Mesenchymal stem cell (in vitro differentiated cells and primary cell): Measurements from ENCODE around the gene HSPA6.

ENCODE experiments used
- DNase-seq: peaks from one replicate; pipeline ENCODE4 v3.0.0-alpha.2; 2013
- H2AFZ ChIP-seq: one replicate; pipeline ENCODE4 v1.6.1; 2013; ENCODE audit warnings: low read depth, mild to moderate bottlenecking, control low read depth, inconsistent platforms, low read length, moderate library complexity
- H2AK5ac ChIP-seq: 2 replicates; pipeline ENCODE4 v1.6.1; 2013; ENCODE audit warnings: low read length, moderate library complexity, mild to moderate bottlenecking, inconsistent platforms; ENCODE audit not compliant: severe bottlenecking
- H2BK120ac ChIP-seq: one replicate; pipeline ENCODE4 v1.6.1; 2013; ENCODE audit warnings: low read depth, mild to moderate bottlenecking, inconsistent platforms, low read length, moderate library complexity
- H2BK12ac ChIP-seq, 2 experiments: one replicate each; pipeline ENCODE4 v1.6.1; 2013; ENCODE audit warnings: inconsistent platforms in 2 of 2, low read length in 2 of 2, mild to moderate bottlenecking in 2 of 2, moderate library complexity in 2 of 2, control low read depth in 1 of 2
- H2BK15ac ChIP-seq: one replicate; pipeline ENCODE4 v1.6.1; 2013; ENCODE audit warnings: mild to moderate bottlenecking, low read depth, inconsistent platforms; ENCODE audit not compliant: poor library complexity, severe bottlenecking
- H2BK5ac ChIP-seq: 2 replicates; pipeline ENCODE4 v1.6.1; 2013; ENCODE audit warnings: low read depth, mild to moderate bottlenecking, low read length, control low read depth, inconsistent platforms; ENCODE audit not compliant: poor library complexity, severe bottlenecking
- H3K14ac ChIP-seq, 2 experiments: one replicate each; pipeline ENCODE4 v1.6.1; 2013; ENCODE audit warnings: inconsistent platforms in 2 of 2, low read length in 2 of 2, control low read depth in 1 of 2, mild to moderate bottlenecking in 1 of 2, moderate library complexity in 1 of 2
- H3K18ac ChIP-seq, 2 experiments: one replicate each; pipeline ENCODE4 v1.6.1; 2013; ENCODE audit warnings: inconsistent platforms in 2 of 2, low read length in 2 of 2, control low read depth in 1 of 2, low read depth in 1 of 2, mild to moderate bottlenecking in 1 of 2
- H3K23ac ChIP-seq, 2 experiments: one replicate each; pipeline ENCODE4 v1.6.1; 2013; ENCODE audit warnings: inconsistent platforms in 2 of 2, low read length in 2 of 2, mild to moderate bottlenecking in 2 of 2, moderate library complexity in 2 of 2, control low read depth in 1 of 2
- H3K27ac ChIP-seq: 2 replicates; pipeline ENCODE4 v1.5.1; 2013; ENCODE audit warnings: mild to moderate bottlenecking, moderate library complexity, low read length, control low read depth, inconsistent platforms; ENCODE audit not compliant: poor library complexity, severe bottlenecking
- H3K27me3 ChIP-seq, 2 experiments: 2 replicates each; pipeline versions ENCODE4 v1.6.1 to v1.7.0; 2013; ENCODE audit warnings: low read length in 2 of 2, mild to moderate bottlenecking in 2 of 2, moderate library complexity in 2 of 2, control low read depth in 1 of 2, inconsistent platforms in 1 of 2; ENCODE audit not compliant: control insufficient read depth in 1 of 2, insufficient read depth in 1 of 2
- H3K36me3 ChIP-seq, 2 experiments: 2 replicates each; pipeline versions ENCODE4 v1.6.1 to v1.7.0; 2013; ENCODE audit warnings: low read length in 2 of 2, control low read depth in 1 of 2, inconsistent platforms in 1 of 2, low read depth in 1 of 2, mild to moderate bottlenecking in 1 of 2; ENCODE audit not compliant: insufficient read depth in 2 of 2, control insufficient read depth in 1 of 2
- H3K4ac ChIP-seq, 2 experiments: one replicate each; pipeline ENCODE4 v1.6.1; 2013; ENCODE audit warnings: inconsistent platforms in 2 of 2, low read length in 2 of 2, mild to moderate bottlenecking in 2 of 2, moderate library complexity in 2 of 2, control low read depth in 1 of 2, low read depth in 1 of 2
- H3K4me1 ChIP-seq: 2 replicates; pipeline ENCODE4 v1.6.1; 2013; ENCODE audit warnings: low read depth, low read length, control low read depth; ENCODE audit not compliant: control insufficient read depth, insufficient read depth
- H3K4me2 ChIP-seq: 2 replicates; pipeline ENCODE4 v1.6.1; 2013; ENCODE audit warnings: low read length, mild to moderate bottlenecking, inconsistent platforms; ENCODE audit not compliant: poor library complexity, severe bottlenecking
- H3K4me3 ChIP-seq, 2 experiments: 2 replicates each; pipeline versions ENCODE4 v1.5.1 to v1.7.0; 2013; ENCODE audit warnings: low read length in 2 of 2, mild to moderate bottlenecking in 2 of 2, control low read depth in 1 of 2, low read depth in 1 of 2; ENCODE audit not compliant: insufficient read depth in 1 of 2
- H3K79me1 ChIP-seq: replicated peaks from 2 replicates; pipeline ENCODE4 v1.6.1; 2013; ENCODE audit warnings: mild to moderate bottlenecking, control low read depth, low read length, inconsistent platforms; ENCODE audit not compliant: poor library complexity, severe bottlenecking
- H3K9ac ChIP-seq: 2 replicates; pipeline ENCODE4 v1.7.0; 2013; ENCODE audit warnings: mild to moderate bottlenecking, low read length, moderate library complexity
- H3K9me3 ChIP-seq: 2 replicates; pipeline ENCODE4 v1.7.0; 2013; ENCODE audit warnings: mild to moderate bottlenecking, low read length; ENCODE audit not compliant: control insufficient read depth
- H4K8ac ChIP-seq: one replicate; pipeline ENCODE4 v1.6.1; 2013; ENCODE audit warnings: inconsistent platforms, mild to moderate bottlenecking, low read length, moderate library complexity
- H4K91ac ChIP-seq: one replicate; pipeline ENCODE4 v1.6.1; 2013; ENCODE audit warnings: mild to moderate bottlenecking, low read length, inconsistent platforms
- WGBS: methylation state at CpG from one replicate; pipeline ENCODE4 v1.1.7; 2013; ENCODE audit warnings: mixed read lengths; 5-methylcytosine and 5-hydroxymethylcytosine counted together

The HSPA6 gene

DNA sequence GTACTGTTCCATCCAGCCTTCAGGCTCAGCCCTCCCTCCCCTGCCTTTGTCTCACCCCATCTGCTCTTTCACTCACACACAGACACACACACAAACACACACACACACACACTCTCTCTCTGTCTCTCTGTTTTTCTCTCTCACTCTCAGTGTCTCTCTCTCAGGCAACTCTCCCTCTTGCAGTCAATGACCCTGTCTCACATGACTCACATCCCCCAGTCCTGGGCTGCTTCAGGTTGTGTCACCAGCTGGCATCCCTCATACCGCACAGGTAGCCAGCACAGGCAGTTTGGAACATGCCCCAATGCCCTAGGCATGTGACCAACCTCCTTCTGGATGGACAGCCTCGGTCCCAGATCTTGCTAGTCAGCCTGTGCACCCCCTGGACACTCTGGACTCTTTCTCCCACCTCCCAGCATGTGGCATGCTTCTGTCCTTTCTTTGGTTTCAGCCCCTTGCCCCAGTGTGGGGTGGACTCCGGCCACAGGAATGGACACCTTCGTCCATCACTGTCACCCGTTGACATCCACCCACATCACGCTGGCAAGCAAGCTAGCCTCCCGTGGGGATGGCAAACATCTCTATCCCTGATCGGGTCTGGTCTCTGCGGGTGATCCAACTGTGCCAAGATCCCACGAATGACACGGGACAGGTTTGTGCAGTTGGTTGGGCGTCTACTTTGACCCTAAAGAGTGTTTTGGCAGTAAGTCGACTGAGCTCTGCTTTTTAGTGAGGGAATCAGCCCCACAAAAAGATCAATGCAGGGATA, 42.5 kb upstream of the HSPA6 start:
- no peak overlapping the region for H2BK12ac ChIP-seq
- 82% methylated on average over 13 of the region's 13 CpGs for WGBS
- H2BK5ac ChIP-seq, result no peak overlapping the region
- no peak for DNase-seq
- H3K9me3 ChIP-seq, result no peaks in the 10 kb centered on the region
- no peak overlapping the region for H4K8ac ChIP-seq
- H4K91ac ChIP-seq, result no peak overlapping the region
- H2BK15ac ChIP-seq, result no peak overlapping the region
- no peak overlapping the region for H3K4ac ChIP-seq
- no peak overlapping the region for H3K27ac ChIP-seq
- H3K4me3 ChIP-seq, result no peak overlapping the region
- no peak overlapping the region for H2AFZ ChIP-seq
- no peak overlapping the region for H2BK120ac ChIP-seq
- no peak overlapping the region for H3K23ac ChIP-seq
- no peak overlapping the region for H3K4me2 ChIP-seq
- H2AK5ac ChIP-seq, result no peak overlapping the region
- H3K79me1 ChIP-seq, result no peaks in the 10 kb centered on the region
- H3K36me3 ChIP-seq, result no peaks in the 10 kb centered on the region
- no peak overlapping the region for H3K18ac ChIP-seq
- H3K14ac ChIP-seq, result no peak overlapping the region
- H3K9ac ChIP-seq, result no peak overlapping the region
- H3K4me1 ChIP-seq, result no peaks in the 10 kb centered on the region
- H3K27me3 ChIP-seq, result peaks cover 36 to 43% of the 10 kb centered on the region in 2 experiments

DNA sequence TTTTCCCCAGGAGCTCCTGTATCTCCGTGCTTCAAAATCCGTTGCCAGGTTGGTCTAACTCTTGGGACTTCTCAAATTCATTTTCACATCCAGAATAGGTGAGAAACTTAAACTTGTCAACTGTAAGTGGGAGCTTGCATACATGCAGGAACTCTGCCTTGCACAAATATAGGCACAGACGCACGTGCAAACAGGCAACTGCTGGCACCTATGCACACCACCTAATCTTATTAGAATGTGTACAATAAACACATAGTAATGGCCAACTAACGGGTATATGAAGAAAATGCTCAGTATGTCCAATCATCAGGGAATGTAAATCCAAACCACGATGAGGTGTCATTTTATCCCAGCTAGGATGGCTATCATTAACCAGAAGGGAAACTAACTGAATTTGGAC, 41.7 kb upstream of the HSPA6 start:
- Histone ChIP-seq H2BK12ac (no peak overlapping the region), H3K4me2 (no peak overlapping the region), H3K4ac (no peak overlapping the region), H4K91ac (no peak overlapping the region), H3K36me3 (no peaks in the 10 kb centered on the region), H2BK120ac (no peak overlapping the region), H3K27ac (no peak overlapping the region), H3K27me3 (peaks cover 38 to 43% of the 10 kb centered on the region in 2 experiments), H3K23ac (no peak overlapping the region), H3K9me3 (no peaks in the 10 kb centered on the region), H2BK5ac (no peak overlapping the region), H3K14ac (no peak overlapping the region), H3K18ac (no peak overlapping the region), H2AK5ac (no peak overlapping the region), H2AFZ (no peak overlapping the region), H3K4me3 (no peak overlapping the region), H3K79me1 (no peaks in the 10 kb centered on the region), H3K4me1 (no peaks in the 10 kb centered on the region), H3K9ac (no peak overlapping the region), H2BK15ac (no peak overlapping the region), H4K8ac (no peak overlapping the region)
- WGBS, result 84% methylated on average over 5 of the region's 6 CpGs
- DNase-seq, result no peak

DNA sequence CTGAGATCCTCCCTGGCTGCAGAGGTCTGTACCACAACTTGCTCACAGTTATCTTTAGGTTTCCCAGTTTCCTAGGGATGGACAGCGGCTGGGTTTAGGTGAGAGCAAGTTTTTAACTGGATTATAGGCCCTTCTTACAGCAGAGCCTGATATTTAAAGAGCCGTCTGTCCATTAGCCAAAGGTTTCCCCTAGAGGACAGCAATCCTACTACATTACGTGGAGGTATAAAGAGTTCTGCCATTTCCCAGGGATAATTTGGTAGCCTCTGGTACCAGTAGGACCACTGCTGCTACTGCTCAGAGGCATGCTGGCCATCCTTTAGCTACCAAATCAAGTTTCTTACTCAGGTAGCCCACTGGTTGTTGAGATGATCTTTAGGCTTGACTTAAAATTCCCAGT, 41.0 kb upstream of the HSPA6 start:
- Histone ChIP-seq H3K4me2 (no peak overlapping the region), H3K79me1 (no peaks in the 10 kb centered on the region), H2BK12ac (no peak overlapping the region), H2AFZ (no peak overlapping the region), H3K23ac (no peak overlapping the region), H3K4me3 (no peak overlapping the region), H2BK120ac (no peak overlapping the region), H3K18ac (no peak overlapping the region), H2BK15ac (no peak overlapping the region), H4K8ac (no peak overlapping the region), H3K4me1 (no peaks in the 10 kb centered on the region), H3K9me3 (no peaks in the 10 kb centered on the region), H3K4ac (no peak overlapping the region), H3K36me3 (no peaks in the 10 kb centered on the region), H3K27ac (no peak overlapping the region), H3K27me3 (peaks cover 45 to 49% of the 10 kb centered on the region in 2 experiments), H3K14ac (no peak overlapping the region), H3K9ac (no peak overlapping the region), H2AK5ac (no peak overlapping the region), H4K91ac (no peak overlapping the region), H2BK5ac (no peak overlapping the region)
- WGBS, result 75% methylated on average over 3 of the region's 3 CpGs
- DNase-seq, result no peak

DNA sequence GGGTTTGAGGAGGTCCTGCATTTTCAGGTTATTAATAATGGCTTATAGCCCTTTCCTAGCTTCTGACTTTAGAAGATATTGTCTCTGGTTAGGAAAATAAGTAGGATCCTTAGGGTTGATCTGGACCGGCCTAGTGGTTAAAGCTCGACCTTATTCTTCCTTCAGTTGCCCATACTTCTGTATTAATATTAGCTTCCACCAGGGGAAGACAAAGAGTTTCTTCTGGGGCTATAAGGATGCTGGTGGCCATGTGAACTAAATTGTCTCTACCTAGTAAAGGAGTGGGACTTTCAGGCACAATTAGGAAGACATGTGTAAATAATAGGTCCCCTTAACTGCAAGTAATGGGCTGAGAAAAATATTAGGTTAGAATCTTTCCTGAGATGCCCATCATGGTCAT, 39.7 kb upstream of the HSPA6 start:
- no peak overlapping the region for H3K23ac ChIP-seq
- H3K4ac ChIP-seq, result no peak overlapping the region
- peaks cover 57 to 61% of the 10 kb centered on the region in 2 experiments for H3K27me3 ChIP-seq
- H3K36me3 ChIP-seq, result no peaks in the 10 kb centered on the region
- H3K4me2 ChIP-seq, result no peak overlapping the region
- no peak overlapping the region for H2AFZ ChIP-seq
- no peak overlapping the region for H3K4me3 ChIP-seq
- no CpG with 5 or more reads among the region's 2 CpGs for WGBS
- no peak for DNase-seq
- no peak overlapping the region for H4K8ac ChIP-seq
- no peaks in the 10 kb centered on the region for H3K79me1 ChIP-seq
- H2AK5ac ChIP-seq, result no peak overlapping the region
- no peak overlapping the region for H2BK12ac ChIP-seq
- no peak overlapping the region for H3K27ac ChIP-seq
- H2BK120ac ChIP-seq, result no peak overlapping the region
- H2BK15ac ChIP-seq, result no peak overlapping the region
- no peak overlapping the region for H3K14ac ChIP-seq
- H3K9ac ChIP-seq, result no peak overlapping the region
- H2BK5ac ChIP-seq, result no peak overlapping the region
- no peaks in the 10 kb centered on the region for H3K9me3 ChIP-seq
- H3K4me1 ChIP-seq, result no peaks in the 10 kb centered on the region
- H3K18ac ChIP-seq, result no peak overlapping the region
- H4K91ac ChIP-seq, result no peak overlapping the region
